NCI-H774 (cell line): ENCODE results near the gene TRIM52.
"Not testable (repeated sequence)": the region's sequence is repeated elsewhere in the genome, so short reads cannot be mapped to it uniquely, and the experiment has no call there.

ENCODE experiments used
- DNase-seq: peaks from one replicate; lab custom pipeline; 2025; lab: John Stamatoyannopoulos, UW

The TRIM52 gene

DNA sequence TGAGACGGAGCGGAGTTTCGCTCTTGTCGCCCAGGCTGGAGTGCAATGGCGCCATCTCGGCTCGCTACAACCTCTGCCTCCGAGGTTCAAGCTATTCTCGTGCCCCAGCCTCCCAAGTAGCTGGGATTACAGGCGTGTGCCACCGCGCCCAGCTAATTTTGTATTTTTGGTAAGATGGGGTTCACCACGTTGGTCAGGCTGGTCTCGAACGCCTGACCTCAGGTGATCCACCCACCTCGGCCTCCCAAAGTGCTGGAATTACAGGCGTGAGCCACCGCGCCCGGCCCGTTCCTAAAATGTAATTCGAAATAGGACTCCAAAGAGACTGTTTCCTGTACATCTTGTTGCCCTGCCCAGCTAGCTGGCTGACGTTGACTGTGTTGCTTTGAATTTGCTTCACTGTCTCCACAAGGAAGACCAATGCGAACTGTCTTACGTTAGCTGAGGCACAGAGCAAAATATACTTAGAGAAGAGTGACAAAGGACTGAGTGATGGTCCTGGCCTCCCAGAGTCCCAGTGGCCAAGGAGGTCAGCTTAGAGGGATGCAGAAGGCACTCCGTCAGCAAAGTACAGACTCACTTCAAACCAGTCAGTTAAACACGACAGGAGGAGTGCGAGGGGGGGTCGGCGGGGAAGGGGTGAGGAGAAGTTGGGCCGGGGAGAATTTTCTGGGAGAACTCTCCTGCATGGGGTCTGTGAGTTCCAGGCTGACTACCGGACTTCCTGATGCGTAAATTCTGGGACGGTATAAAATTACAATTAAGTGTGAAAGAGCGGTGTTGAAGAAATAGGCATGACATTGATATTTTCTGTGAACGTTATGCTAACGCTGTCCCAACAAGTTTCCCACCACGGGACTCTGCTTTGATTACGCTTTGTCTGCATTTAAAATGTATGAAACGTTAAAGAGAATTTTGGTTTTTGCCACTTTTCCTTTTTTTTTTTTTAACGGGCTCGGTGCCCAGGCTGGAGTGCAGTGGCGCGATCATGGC is 44.6 kb downstream of the TRIM52 start:
- no peak for DNase-seq

GRCh38 chr5:181214249-181214648 is 46.7 kb downstream of the TRIM52 start:
- DNase-seq = not testable (repeated sequence)

- no peak for DNase-seq
Measured at GRCh38 chr5:181212934-181213333, 48.0 kb downstream of the TRIM52 start.

- DNase-seq = no peak
Measured at GRCh38 chr5:181212080-181212479, 48.9 kb downstream of the TRIM52 start.

- no peak for DNase-seq
Measured at GRCh38 chr5:181211208-181211607, 49.7 kb downstream of the TRIM52 start.

DNA sequence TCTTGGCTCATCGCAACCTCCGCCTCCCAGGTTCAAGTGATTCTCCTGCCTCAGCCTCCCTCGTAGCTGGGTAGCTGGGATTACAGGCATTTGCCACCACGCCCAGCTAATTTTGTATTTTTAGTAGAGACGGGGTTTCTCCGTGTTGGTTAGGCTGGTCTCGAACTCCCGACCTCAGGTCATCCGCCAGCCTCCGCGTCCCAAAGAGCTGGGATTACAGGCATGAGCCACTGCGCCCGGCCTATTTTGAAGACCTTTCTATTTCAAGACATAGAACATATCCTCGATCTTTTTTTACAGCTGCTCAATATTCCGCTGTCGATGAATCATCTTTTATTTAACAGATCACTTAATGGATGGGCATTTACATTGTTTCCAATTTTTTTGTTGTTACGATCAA is 50.2 kb downstream of the TRIM52 start:
- DNase-seq = not testable (repeated sequence)

- DNase-seq = not testable (repeated sequence)
Measured at GRCh38 chr5:181210148-181210547, 50.8 kb downstream of the TRIM52 start.

- DNase-seq = not testable (repeated sequence)
Measured at GRCh38 chr5:181209006-181209405, 51.9 kb downstream of the TRIM52 start.

- DNase-seq = no peak
Measured at GRCh38 chr5:181207960-181208253, 53.0 kb downstream of the TRIM52 start.

GRCh38 chr5:181207214-181207959 is 53.6 kb downstream of the TRIM52 start:
- DNase-seq = no peak

- DNase-seq = no peak
Measured at GRCh38 chr5:181205761-181206649, 54.9 kb downstream of the TRIM52 start.
